CMK (cell line): Measurements from ENCODE around the gene UBASH3B.
"Not testable (repeated sequence)": the region's sequence is repeated elsewhere in the genome, so short reads cannot be mapped to it uniquely, and the experiment has no call there.

Experiments used
- DNase-seq: peaks from one replicate; pipeline ENCODE4 v3.0.0-alpha.2; 2010; ENCODE audit warnings: low read depth

The UBASH3B gene

DNA sequence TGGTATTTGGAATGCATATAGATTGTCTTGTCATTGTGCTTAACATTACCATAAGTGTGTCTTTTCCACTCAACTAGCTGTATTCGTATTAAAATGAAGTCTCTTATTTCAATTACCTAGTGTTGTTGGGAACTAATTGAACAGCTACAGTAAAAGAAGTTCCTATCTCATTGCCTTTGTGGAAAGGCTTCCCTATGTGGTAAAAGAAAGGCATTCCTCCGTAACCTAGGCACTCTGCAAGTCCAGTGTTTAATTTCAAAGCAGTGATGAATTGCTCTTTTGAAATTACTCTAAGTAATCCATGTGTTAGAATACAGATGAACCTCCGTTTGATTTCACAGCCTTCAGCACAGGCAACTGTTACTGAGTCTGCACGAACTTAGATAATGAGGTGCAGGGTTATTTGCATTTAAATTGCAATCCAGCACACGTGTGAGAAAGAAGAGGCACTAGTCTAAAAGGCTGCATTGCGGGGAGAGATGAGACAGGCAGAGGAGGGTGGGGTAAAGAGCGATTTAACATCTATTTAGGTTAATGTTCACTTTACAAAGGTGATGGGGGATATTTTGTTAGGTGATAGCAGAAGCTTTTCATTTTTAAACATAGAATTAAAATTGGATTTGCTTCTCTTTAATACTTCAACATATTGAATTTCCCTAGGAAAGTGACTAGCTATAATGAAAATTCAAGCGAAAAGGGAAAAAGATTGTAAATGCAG lies 157.8 kb downstream of the UBASH3B start:
- DNase-seq: no peak

DNA sequence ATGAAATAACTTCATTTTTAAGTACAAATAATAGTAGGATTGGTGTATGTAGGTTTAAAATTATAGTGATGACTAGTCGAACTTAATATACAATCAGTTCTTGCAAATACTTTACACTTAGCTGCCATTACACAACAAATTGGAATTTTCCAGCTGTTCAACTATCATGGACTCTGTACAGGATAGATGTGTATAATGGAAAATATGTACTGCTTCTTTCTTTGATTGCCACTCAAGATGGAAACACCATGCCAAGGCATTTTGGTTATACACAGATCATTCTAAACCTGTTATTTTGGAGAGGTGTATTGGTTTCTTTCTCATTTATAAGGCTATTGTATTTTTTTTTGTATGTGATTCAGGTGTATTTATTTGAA lies 158.4 kb downstream of the UBASH3B start:
- DNase-seq: no peak

DNA sequence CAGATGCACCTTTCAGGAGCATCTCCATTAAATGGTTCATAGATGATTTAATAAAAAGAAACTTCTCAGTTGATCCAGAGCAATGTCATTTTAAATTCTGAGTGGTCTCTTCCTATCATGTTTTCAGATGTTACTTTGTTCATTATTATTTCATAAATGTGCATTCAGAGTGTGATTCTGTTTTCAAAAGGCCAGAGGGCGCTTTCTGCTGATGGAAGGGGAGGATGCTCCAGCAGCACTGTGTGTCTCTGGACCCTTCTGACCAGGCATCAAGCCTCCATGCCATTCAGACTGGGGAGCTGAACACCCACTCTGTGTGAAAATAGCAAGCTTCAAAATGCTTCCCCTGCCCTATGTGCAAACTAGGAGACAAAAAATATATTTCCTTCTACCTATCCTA lies 158.9 kb downstream of the UBASH3B start:
- no peak for DNase-seq

- no peak for DNase-seq
Observed at GRCh38 chr11:122815900-122816299, 160.4 kb downstream of the UBASH3B start.

GRCh38 chr11:122816761-122817520 lies 161.4 kb downstream of the UBASH3B start:
- no peak for DNase-seq

DNA sequence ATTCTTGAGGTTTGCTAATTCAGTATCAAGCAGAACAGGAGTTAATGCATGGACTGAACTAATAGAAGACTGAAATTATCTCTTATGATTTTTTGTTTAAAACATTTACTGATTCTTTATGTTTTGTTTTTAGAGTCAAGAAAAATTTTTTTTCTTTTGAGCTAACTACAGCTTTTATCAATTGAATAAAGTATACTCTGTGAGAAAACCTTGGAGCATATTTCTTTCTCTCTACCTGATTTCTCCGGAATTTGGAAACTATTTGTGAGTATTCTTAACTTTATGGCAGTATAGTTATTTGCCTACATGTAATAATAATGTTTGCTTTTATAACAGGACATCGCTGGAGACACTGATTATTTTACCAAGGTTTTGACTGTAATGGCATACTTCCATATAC lies 164.6 kb downstream of the UBASH3B start:
- no peak for DNase-seq

GRCh38 chr11:122821169-122821568 lies 165.6 kb downstream of the UBASH3B start:
- no peak for DNase-seq

DNA sequence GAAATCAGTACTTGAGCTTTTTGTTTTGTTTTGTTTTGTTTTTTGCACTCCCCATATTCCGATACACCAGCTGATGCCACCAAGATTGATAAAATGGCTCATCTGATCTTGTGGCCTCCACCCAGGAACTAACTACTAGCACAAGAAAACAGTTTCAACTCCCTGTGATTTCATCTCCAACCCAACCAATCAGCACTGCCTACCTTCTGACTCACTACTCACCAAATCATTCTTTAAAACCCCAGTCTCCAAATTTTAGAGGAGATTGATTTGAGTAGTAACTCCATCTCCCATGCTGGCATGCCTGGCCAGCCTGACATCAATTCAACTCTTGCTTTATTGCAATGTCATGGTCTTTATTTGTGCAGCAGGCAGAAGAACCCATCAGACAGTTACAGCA lies 166.7 kb downstream of the UBASH3B start:
- no peak for DNase-seq

DNA sequence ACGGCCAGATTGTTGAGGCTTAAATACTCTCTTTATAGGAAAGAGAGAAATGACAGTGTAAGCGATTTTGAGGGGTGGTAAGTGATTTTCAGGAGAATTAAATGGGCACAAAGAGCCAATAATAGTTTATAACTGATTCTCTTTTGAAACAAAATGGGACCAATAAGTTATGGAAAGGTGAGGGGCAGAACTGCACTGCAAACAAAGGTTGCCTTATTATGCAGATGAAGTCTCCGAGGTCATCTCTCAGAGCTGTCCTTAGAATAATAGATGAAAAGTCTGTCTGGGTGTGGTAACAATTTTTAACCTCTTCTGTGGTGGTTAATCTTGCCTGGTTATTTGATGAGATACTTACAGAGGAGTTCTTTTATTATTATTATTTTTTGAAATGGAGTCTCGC lies 168.0 kb downstream of the UBASH3B start:
- DNase-seq: no peak

GRCh38 chr11:122829371-122829770 lies 173.8 kb downstream of the UBASH3B start:
- DNase-seq: not testable (repeated sequence)

- not testable (repeated sequence) for DNase-seq
Observed at GRCh38 chr11:122832297-122832696, 176.8 kb downstream of the UBASH3B start.

DNA sequence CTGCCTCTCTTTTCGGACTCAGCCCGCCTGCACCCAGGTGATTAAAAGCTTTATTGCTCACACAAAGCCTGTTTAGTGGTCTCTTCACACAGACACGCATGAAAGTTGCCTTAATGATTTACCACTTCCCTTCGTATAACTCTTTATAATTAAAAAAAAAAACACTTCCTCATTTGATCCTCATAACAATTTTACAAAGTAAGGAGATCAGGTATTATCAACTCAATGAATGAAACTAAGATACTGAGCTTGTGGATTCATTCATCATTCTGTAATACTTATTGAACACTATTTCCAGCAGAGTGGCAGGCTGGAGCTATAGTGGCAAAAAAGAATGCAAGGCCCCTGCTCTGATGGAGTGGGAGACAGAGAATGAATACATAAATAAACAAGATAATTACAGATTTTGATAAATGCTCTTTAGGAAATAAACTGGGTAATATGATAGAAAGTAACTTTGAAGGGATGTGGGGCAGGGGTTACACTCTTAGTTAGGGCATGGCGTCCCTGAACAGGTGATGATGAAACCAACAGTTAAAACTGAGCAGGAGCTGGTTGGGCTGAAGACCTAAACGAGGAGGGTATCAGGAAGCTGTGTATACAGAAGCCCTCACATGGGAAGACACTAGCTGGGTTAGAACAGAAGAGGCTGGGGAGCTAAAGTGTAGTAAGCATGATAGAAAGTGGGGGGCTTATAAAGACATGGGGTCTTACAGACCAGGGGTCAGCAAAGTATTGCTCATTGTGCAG lies 177.4 kb downstream of the UBASH3B start:
- no peak for DNase-seq

GRCh38 chr11:122833846-122834464 lies 178.4 kb downstream of the UBASH3B start:
- no peak for DNase-seq

GRCh38 chr11:122836916-122837315 lies 181.4 kb downstream of the UBASH3B start:
- DNase-seq: no peak

DNA sequence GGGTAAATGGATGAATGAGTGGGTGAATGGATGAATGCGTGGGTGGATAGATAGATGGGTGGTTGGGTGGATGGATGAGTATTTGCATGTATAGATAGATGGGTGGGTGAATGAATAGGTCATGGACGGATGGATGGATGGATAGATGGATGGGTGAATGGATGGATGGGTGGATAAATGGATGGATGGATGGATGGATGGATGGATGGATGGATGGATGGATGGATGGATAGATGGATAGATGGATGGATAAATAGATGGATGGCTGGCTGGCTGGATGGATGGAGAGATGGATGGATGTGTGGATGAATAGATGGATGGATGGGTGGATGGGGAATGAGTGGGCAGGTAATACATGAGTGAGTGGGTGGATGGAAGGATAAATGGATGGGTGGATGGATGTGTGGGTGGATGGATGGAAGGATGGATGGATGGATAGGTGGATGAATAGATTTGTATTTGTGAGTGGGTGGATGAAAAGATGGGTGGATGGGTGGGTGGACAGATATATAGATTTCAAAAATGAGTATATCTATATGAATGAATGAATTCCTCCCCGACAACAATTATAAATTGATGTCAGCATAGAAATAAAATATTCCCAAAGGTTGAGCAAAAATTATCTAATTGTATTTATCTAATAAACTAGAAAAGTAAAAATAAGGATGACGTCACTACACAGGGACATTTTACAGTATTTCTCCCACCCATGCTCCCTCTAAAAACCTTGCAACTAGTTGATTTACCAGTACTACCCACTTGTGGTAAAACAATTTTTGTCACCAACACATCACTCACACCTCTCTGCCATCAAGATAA lies 182.2 kb downstream of the UBASH3B start:
- no peak for DNase-seq

DNA sequence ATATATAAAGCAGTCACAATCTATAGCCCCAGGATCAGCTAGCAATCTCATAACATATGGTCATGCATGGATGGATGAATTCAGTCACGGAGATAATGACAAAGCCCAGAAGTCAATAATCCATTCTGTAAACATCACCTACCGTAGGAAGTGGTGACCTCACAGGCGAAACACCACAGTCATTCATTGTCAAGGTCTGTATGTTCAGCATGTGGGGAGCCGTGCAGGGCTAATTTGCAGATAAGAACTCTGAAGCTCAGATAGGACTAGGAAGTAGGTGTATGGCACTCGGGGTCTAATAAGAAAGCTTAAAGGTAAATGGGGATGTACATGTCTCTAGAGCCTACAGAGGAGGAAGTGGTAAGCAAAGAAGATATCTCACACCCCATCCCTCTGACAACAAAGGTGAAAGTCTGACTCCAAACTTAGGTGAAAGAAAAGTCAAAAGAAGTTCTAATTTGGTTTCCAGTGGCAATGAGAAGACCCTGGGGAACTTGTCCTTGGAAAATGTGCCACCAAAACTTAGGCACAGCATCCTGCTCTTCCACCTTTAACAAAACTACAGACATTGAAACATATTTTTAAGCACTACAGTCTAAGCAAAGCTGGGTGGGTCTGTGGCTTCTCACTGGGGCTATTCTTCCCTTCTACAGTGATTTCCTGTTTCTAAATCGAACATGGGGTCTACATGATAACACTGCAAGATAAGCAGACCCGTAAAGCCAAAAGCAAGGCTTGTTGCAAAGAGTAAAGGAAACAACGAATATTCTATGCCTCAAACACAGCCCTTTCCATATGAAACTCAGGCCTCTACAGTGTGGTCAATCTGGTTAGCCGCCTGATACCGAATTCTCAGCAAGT lies 188.0 kb downstream of the UBASH3B start:
- DNase-seq: no peak

DNA sequence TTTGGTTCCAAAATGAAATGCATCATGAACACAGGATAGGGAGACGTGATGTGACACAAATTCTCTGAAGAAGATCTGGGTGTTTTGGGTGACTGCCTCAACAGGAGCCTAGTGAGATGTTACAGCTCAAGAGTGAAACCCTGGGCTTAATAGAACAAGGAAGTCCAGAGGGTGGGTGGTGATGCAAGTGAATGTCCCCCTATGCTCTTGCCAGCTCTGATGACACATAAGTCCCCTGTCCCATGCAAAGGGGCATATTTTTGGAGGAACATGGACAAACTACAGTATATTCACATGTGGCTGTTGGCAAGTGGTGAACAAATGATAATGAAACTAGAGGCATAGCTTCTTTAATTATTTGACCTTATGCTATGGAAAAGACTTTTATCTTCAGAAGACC lies 191.9 kb downstream of the UBASH3B start:
- DNase-seq: no peak

DNA sequence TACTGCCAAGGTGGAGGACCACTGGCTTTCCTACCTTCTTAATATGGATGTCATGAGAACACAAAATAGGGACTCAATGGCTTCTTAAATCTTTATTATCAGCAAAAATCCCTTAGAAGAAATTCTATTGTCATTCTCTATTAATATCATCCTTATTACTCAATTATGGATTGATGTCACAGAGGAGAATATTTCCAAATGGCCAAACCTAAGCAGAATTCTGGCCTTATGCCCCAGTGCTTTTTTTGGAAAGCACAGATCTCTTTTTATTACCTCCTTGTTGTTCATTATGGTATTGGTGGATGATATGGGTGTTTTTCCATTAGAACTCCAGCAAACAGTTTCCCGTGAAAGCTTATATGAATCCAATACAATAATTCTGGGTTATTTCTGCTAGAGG lies 192.7 kb downstream of the UBASH3B start:
- DNase-seq: no peak

- DNase-seq: no peak
Observed at GRCh38 chr11:122850076-122850631, 194.6 kb downstream of the UBASH3B start.

GRCh38 chr11:122851366-122851966 lies 195.9 kb downstream of the UBASH3B start:
- no peak for DNase-seq
